B cell (primary cell): Measurements from ENCODE around the gene SLC19A1.

ENCODE experiments used
- CTCF ChIP-seq: fragments of 200-600 bp; IDR thresholded peaks from one replicate; pipeline ENCODE4 v1.8.0; 2022; ENCODE audit warnings: antibody characterized with exemption, mild to moderate bottlenecking
- EZH2 ChIP-seq: IDR thresholded peaks from 2 replicates; pipeline ENCODE4 v1.6.1; 2012; ENCODE audit warnings: borderline replicate concordance, low read depth, mild to moderate bottlenecking, moderate library complexity, low read length; ENCODE audit not compliant: insufficient read depth, poor library complexity, severe bottlenecking

GRCh38 chr21:45572783-45573451 is 30.7 kb upstream of the SLC19A1 start:
- TF ChIP-seq CTCF, result no peak
- no peak for TF ChIP-seq EZH2
